BJ (cell line): ENCODE measurements around the gene MREG. TPM values are rescaled to one million over a fixed set of nuclear protein-coding genes. Genes with fewer than 3 reads are reported as not detected.

Experiments used
- CTCF ChIA-PET: fragments of 350-600 bp; formaldehyde crosslinking; extraction: SDS; loops from one replicate; lab custom pipeline; 2021; ENCODE audit warnings: antibody characterized with exemption, inconsistent platforms; lab: Yijun Ruan, JAX
- POLR2A ChIA-PET: fragments of 300-600 bp; sonication (Branson Sonifier 250); formaldehyde crosslinking; extraction: SDS; loops from one replicate; lab custom pipeline; 2021; ENCODE audit warnings: antibody characterized with exemption; lab: Charles Lee
- DNase-seq: peaks from one replicate; pipeline ENCODE4 v3.0.0-alpha.2; 2011; ENCODE audit warnings: low read depth
- H3K27me3 ChIP-seq: 2 replicates; pipeline ENCODE4 v1.6.0; 2011; ENCODE audit warnings: low read length; ENCODE audit not compliant: control insufficient read depth, insufficient read depth
- H3K36me3 ChIP-seq: 2 replicates; pipeline ENCODE4 v1.5.1; 2011; ENCODE audit warnings: low read length; ENCODE audit not compliant: control insufficient read depth, insufficient read depth
- H3K4me3 ChIP-seq: 2 replicates; pipeline ENCODE4 v1.5.1; 2011; ENCODE audit warnings: low read depth, mild to moderate bottlenecking, control low read depth, low read length
- polyA plus RNA-seq: library from polyadenylated mRNA; depleted of rRNA; stranded (reverse); fragments of >200 nt; gene quantifications from 2 replicates; pipeline ENCODE4 v1.2.3, GENCODE V29; 2011
- TF ChIP-seq, protein P1 (sequence below): IDR thresholded peaks from 2 replicates; pipeline ENCODE4 v1.5.1; 2011; ENCODE audit warnings: low read depth, mild to moderate bottlenecking, control low read depth, inconsistent platforms, low read length, moderate library complexity; ENCODE audit not compliant: insufficient read depth

The MREG gene
- polyA plus RNA-seq, 1 experiment: 1.1 TPM

DNA sequence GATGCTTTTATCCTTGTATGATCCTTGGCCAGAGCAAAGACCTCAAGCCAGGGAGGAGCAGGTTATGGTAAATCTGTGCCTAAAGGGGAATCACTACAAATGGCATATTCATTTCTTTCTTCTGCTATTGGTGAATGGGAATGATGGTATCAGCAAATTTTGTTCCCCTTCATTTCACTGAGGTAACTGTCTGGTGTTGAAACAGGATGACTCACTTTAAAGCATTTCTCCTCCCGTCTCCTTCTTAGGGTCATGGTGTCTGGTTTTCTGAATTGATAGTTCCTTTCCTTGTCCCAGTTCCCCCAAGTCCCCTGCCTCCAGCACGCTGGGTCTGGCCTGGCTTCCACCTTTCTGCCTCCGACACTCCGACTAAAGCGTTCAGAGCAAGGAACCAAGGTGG lies 109.2 kb downstream of the MREG start:
- CTCF ChIA-PET: interaction anchor here (0.7 to 1.0 kb wide), 2 partner anchors 15 to 450 kb away, joined by 3 read pairs; no protein-coding TSS in a partner anchor

DNA sequence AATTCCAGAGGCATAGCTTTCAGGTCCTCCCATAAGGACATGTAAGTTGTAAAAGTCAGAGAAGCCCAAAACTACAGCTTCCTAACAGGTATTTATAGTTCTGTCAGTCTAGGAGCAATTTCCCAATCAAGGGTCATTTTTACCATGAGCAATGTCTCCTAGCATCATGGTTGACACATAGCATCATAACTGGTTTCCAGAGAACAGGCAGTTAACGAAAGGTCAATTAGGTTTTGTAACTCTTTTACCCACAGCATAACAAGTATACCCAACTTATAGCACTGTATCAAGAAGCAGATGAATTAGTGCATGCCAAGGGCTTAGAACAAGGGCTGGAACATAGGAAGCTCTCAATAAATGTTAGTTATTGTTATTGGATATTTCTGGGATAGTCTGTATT lies 110.1 kb downstream of the MREG start:
- CTCF ChIA-PET: interaction anchor here (0.7 to 1.0 kb wide), 2 partner anchors 16 to 449 kb away, joined by 3 read pairs; no protein-coding TSS in a partner anchor

More for the DNA sequence above, 109.2 kb downstream of the MREG start:
- no peaks in the 10 kb centered on the region for H3K27me3 ChIP-seq
- POLR2A ChIA-PET: no interaction called here
- no peak overlapping the region for H3K4me3 ChIP-seq
- no peaks in the 10 kb centered on the region for H3K36me3 ChIP-seq
- TF ChIP-seq, protein P1, sequence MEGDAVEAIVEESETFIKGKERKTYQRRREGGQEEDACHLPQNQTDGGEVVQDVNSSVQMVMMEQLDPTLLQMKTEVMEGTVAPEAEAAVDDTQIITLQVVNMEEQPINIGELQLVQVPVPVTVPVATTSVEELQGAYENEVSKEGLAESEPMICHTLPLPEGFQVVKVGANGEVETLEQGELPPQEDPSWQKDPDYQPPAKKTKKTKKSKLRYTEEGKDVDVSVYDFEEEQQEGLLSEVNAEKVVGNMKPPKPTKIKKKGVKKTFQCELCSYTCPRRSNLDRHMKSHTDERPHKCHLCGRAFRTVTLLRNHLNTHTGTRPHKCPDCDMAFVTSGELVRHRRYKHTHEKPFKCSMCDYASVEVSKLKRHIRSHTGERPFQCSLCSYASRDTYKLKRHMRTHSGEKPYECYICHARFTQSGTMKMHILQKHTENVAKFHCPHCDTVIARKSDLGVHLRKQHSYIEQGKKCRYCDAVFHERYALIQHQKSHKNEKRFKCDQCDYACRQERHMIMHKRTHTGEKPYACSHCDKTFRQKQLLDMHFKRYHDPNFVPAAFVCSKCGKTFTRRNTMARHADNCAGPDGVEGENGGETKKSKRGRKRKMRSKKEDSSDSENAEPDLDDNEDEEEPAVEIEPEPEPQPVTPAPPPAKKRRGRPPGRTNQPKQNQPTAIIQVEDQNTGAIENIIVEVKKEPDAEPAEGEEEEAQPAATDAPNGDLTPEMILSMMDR: no peak
- no peak for DNase-seq

DNA sequence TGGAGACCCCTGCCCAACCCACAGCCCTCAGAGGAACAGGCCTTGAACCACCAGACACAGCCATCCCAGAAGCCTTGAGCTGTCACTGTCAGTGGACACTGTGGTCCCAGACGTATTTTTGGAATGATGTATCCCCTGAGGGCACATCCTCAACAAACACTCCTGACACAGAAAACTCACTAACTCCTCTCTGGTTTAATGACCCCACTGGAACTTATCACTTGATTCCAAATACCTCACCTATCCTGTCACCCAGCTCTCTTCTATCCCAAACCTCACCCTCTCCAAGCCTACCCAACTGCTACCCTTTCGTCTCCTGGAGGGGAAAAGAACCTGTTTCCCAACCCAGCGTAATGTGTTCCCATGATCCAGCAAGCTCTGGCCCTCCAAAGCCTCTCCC lies 111.6 kb downstream of the MREG start:
- ChIA-PET CTCF (no interaction called here), POLR2A (no interaction called here)
- no peaks in the 10 kb centered on the region for H3K27me3 ChIP-seq
- H3K36me3 ChIP-seq: no peaks in the 10 kb centered on the region
- TF ChIP-seq, protein P1: no peak
- no peak for DNase-seq
- no peak overlapping the region for H3K4me3 ChIP-seq

More for the DNA sequence above, 110.1 kb downstream of the MREG start:
- POLR2A ChIA-PET: no interaction called here
- Histone ChIP-seq H3K4me3 (no peak overlapping the region), H3K36me3 (no peaks in the 10 kb centered on the region), H3K27me3 (no peaks in the 10 kb centered on the region)
- no peak for DNase-seq
- TF ChIP-seq, protein P1: no peak

DNA sequence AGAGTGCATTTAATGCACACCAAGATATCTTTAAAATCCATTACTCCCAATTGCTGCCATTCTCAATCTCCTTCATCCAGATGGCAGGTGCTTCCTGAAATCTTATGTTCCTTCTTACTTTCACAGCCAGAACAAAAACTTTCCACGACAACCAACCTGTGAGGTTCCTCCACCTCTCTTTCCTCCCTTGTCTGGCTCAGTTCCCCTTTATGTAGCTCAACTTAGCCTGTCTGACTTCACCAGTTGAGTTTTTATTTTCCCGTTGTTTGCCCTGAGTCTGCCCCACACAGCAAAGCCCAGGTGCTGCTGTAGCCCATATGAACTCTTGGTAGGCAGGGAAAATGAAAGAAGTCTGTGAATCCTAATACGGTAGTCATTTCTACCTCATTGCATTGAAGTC lies 112.5 kb downstream of the MREG start:
- no peaks in the 10 kb centered on the region for H3K27me3 ChIP-seq
- H3K36me3 ChIP-seq: no peaks in the 10 kb centered on the region
- ChIA-PET CTCF (interaction anchor here (1.1 kb wide), 1 partner anchor 446 kb away, joined by 3 read pairs; no protein-coding TSS in a partner anchor), POLR2A (no interaction called here)
- H3K4me3 ChIP-seq: no peak overlapping the region
- TF ChIP-seq, protein P1: no peak
- no peak for DNase-seq

DNA sequence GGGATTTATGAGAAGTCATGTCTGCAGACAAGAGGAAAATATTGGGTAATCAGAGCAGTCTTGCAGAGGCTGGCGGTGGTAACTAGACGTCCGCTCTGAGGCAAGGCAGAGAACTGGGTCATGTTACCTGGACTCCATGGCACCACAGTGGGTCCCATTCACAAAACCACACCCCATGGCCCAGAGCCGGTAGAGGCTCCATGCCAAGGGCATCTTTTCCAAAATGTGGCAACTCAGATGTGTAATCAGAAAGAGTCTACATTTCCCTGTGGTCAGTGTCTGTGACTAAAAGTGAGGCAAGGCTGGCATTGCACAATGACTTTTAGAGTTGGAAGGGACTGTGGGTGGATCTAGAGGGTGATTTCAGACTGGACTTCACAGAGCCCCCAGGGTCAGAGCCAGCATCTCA lies 113.1 kb downstream of the MREG start:
- TF ChIP-seq, protein P1: no peak
- H3K27me3 ChIP-seq: no peaks in the 10 kb centered on the region
- CTCF ChIA-PET: interaction anchor here (1.1 to 1.3 kb wide), 2 partner anchors 14 to 445 kb away, joined by 3 read pairs; no protein-coding TSS in a partner anchor
- POLR2A ChIA-PET: no interaction called here
- no peaks in the 10 kb centered on the region for H3K36me3 ChIP-seq
- H3K4me3 ChIP-seq: no peak overlapping the region
- peak; percentile 27 for DNase-seq
